ENCODE measurements around the gene SGMS1.

- TF ChIP-seq CTCF (IDR thresholded peaks at IDR 0.05) = no peak
- TF ChIP-seq EZH2 (IDR thresholded peaks at IDR 0.05; ENCODE audit: borderline replicate concordance, insufficient read depth, low read depth, low read length, poor library complexity, severe bottlenecking) = no peak
These were observed 683 bp upstream of the SGMS1 start for GRCh38 chr10:50624413-50624865.
